Posterior vena cava (tissue), 2 donors: ENCODE data around the gene NR4A2. TPM values are rescaled to one million over a fixed set of nuclear protein-coding genes. Genes with fewer than 3 reads are reported as not detected.
"Not testable (repeated sequence)": the region's sequence is repeated elsewhere in the genome, so short reads cannot be mapped to it uniquely, and the experiment has no call there.

ENCODE experiments used
- DNase-seq: peaks from one replicate; pipeline ENCODE4 v3.0.0-alpha.2; 2020; ENCODE audit warnings: low spot score
- intact Hi-C, 2 donors: fragments of 100-400 bp; cut with DNase I; formaldehyde crosslinking; loops; one replicate each; pipeline versions ENCODE4 v1.14.1 to v1.14.2; 2022 to 2023
- total RNA-seq, 2 donors: library from RNA; stranded (reverse); fragmentation: NEBNext Ultra II Directional; extraction: Animal tissue kit (Norgen Biotek cat#: 25700); gene quantifications; one replicate each; pipeline ENCODE4 v1.2.1, GENCODE V29; 2021
- donor health status: DM: yes; HTN: yes; CAD: no.
- donor health status: DM: yes; HTN: yes; CAD: no.

The NR4A2 gene
- total RNA-seq, 2 donors from 2014 or later = 7.8 to 15.5 TPM

DNA sequence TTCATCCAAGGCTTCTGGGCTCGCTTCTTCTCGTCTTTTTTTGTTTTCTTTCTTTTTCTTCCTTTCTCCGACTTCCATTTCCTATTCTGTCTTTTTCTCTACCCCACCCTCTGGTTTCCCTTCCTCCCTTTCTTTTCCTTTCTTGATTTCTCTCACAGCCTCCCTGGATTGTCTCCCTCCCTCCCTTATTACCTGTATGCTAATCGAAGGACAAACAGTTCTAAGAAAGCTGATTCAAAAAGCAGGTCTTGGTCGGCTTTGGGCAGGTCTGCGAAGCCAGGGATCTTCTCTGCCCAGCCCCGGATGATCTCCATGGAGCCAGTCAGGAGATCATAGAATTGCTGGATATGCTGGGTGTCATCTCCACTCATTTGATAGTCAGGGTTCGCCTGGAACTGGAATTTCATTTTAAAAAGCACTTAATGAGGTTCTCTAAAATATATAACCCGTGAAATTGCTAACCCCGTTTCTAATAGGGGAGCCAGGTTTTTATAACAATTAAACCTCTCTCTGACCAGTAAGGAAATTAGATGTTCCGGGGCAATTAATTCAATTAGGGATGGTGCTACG, 5.9 kb downstream of the NR4A2 start:
- intact Hi-C loops = no loop called here
- no peak for DNase-seq

GRCh38 chr2:156325688-156326525, 6.6 kb downstream of the NR4A2 start:
- intact Hi-C loops = no loop called here
- no peak for DNase-seq

GRCh38 chr2:156323754-156324153, 8.8 kb downstream of the NR4A2 start:
- intact Hi-C loops = no loop called here
- no peak for DNase-seq

GRCh38 chr2:156322686-156323231, 9.8 kb downstream of the NR4A2 start:
- intact Hi-C loops = no loop called here
- DNase-seq = no peak

GRCh38 chr2:156322051-156322685, 10.4 kb downstream of the NR4A2 start:
- DNase-seq = no peak
- intact Hi-C loops = no loop called here

DNA sequence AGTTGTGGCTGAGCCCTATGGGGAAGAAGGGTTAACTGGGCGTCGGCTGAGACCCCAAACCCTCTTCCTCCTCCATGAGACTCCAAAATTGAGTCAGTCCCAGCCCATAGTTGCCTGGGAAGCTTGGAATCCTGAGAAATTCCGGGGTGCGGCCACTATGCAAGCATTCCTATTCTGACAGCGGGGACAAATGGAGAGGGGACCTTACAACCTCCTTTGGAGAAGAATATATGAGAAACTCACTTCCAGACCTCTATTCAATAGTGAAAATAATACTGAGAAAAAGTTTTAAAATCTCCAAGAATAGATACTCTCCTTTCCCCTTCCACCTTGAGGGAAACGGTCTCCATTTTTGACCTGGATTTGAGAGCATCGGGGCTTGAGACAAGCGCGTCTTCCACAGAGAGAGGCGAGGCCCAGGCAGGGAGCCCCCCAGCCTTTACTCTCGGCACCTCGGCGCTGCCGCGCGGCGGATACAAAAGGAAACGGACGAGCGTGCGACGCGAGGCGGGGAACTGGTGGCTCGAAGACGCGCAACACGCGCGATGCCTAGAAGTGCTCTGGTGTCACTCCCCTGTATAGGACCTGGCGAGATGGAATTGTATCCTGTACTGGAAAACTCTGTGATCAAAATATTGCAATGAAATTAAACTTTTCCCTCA, 11.1 kb downstream of the NR4A2 start:
- no peak for DNase-seq
- intact Hi-C loops = no loop called here

- intact Hi-C loops = no loop called here
- no peak for DNase-seq
Measured at GRCh38 chr2:156320486-156321098, 11.9 kb downstream of the NR4A2 start.

DNA sequence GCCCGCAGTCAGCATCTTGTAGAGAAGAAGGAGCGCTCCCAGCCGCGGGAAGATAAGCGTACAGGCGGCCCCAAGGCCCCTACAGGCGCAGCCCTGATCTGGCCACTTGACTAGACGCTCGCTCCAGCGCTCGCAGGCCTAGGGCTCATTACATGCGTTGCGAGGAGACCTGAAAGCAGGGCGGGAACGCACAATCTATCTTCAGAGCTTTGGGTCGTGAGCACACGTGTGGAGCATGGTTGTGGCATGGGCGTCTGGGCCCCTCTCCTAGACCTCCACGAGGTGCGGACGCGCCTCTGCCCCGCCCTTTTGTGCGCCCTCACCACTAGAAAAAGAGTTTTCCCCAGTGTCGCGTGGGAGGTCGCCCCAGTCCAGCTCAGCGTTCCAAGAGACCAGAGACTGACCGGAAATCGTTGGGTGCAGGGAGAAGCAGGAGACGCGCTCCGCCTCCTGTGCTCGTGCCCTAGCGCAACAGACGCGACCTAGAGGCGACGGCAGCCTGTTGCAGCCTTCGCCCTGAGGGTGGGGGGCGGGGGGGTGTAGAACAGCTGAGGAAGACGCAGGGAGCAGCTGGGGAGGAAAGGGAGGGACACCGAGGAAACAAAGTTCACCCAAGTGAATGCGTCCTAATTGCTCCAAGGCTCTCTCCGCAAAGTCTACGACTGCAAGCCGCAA, 12.6 kb downstream of the NR4A2 start:
- intact Hi-C loops = no loop called here
- peak; percentile 86 for DNase-seq

- intact Hi-C loops = no loop called here
- DNase-seq = no peak
Measured at GRCh38 chr2:156317631-156318030, 14.9 kb downstream of the NR4A2 start.

DNA sequence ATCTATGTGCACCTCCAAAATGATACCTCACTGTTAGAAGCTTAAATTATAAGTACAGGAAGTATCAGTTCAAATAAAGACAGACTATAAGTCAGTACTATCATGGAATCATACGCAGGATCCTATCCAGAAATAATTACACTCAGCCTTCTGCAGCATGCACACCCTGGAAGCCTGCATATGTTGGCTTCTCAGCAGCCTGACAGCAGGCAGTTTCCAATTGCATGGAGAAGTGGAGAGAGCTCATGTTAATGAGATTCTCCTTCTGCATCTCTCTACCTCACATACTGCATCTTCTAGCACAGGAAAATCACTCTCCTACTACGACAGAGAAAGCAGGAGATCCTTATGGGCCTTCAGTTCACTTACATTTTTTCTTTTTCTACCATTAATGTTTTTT, 20.5 kb downstream of the NR4A2 start:
- DNase-seq = no peak
- intact Hi-C loops = no loop called here

DNA sequence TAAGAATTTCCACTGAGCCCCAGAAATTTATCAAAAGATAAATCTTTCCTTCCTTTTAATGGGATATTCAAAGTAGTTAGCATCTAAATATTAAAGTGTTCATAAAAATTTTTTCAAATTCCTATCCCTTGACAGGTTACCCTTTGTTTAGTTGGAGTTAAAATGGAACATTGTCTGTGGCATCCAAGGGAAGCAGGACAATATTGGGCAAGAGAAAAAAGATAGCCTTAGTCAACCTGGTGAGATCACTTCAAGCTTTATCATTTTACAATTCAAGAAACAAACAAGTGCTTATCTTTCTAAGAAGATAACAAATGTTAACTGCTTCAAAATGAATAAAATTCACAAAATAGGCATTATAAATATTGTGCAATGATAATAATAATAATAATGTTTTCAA, 21.7 kb downstream of the NR4A2 start:
- intact Hi-C loops = no loop called here
- no peak for DNase-seq

DNA sequence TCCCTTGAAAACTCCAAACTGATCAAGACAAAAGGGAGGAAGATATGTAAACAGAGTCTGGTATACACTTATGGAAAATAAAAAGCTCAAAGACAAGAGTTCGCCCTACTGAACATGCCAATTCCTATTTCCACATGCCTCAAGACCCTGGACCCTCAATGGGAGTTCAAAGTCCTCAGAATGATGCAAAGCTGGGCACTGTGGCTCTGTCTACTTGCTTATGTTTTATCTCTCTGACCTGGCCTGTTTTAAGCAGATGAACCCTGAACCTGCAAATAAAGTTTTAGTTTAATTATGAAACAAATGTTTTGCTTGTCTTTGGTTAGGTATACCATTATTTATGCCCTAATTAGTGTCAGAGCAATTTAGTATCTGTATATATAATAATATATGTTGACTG, 22.6 kb downstream of the NR4A2 start:
- no peak for DNase-seq
- intact Hi-C loops = loop anchor here in 1 of 2 donors (10.0 kb wide), 1 partner anchor 945 kb away; the partner anchor contains the start of gene GALNT5

DNA sequence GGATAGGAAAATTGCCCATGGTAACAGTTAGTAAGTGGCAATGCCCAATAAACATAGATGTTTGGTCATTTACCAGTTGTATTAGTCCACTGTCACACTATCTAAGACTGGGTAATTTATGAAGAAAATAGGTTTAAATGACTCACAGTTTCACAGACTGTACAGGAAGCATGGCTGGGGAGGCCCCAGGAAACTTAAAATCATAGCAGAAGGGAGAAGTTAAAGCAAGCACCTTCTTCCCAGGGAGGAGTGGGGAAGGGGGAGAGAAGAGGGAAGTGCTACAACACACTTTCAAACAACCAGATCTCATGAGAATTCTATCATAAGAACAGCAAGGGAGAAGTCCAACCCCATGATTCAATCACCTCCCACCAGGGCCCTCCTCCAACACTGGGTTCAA, 23.4 kb downstream of the NR4A2 start:
- intact Hi-C loops = loop anchor here in 1 of 2 donors (10.0 kb wide), 1 partner anchor 946 kb away; the partner anchor contains the start of gene GALNT5
- DNase-seq = no peak

DNA sequence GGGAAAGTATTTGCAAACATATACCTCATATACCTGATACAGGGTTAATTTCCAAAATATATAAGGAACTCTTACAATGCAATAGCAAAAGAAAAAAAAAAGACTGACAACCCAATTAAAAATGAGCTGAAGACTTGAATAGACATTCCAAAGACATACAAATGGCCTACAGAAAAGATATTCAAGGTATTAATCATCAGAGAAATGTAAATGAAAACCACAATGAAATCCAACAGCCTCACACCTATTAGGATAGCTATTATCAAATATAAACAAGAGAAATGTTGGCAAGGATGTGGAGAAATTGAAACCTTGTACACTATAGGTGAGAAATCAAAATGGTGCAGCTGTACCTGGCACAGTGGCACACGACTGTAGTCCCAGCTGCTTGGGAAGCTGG, 25.7 kb downstream of the NR4A2 start:
- intact Hi-C loops = loop anchor here in 1 of 2 donors (10.0 kb wide), 1 partner anchor 948 kb away; the partner anchor contains the start of gene GALNT5

DNA sequence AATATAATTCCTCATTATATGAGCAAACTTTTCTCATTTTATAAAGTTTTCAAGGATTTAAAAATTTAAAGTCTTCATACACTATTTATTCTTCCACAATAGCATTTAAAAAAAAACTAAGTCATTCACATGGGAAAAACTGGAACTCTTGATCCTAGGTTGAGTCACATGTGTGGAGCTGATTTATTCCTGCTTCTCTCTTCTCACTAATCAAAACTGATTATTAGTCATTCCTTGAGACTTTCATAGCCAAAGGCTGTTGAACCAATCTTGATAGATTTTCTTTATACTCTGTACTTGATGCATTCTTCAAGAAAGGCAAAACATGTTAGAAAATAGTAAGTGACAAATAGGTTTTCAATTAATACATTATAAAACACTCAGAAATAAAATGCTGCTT, 27.4 kb downstream of the NR4A2 start:
- DNase-seq = no peak
- intact Hi-C loops = loop anchor here in 1 of 2 donors (10.0 kb wide), 1 partner anchor 950 kb away; the partner anchor contains the start of gene GALNT5

More for the DNA sequence above, 25.7 kb downstream of the NR4A2 start:
- no peak for DNase-seq

DNA sequence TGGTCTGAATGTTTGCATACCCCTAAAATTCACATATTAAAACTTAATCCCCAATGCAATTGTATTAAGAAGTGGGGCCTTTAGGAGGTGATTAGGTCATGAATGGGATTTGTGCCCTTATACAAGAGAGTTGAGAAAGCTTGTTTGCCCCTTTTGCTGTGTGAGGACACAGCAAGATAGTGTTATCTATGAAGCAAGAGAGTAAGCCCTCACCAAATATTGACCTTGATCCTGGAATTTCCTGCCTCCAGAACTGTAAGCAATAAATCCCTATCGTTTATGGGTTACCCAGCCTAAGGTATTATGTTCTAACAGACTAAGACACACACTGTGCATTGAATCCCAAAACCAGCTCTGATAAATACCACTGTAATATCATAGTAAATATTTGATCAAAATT, 32.2 kb downstream of the NR4A2 start:
- intact Hi-C loops = loop anchor here in 1 of 2 donors (10.0 kb wide), 1 partner anchor 954 kb away; the partner anchor contains the start of gene GALNT5
- no peak for DNase-seq

GRCh38 chr2:156294945-156295580, 37.5 kb downstream of the NR4A2 start:
- no peak for DNase-seq
- intact Hi-C loops = no loop called here

- DNase-seq, intact Hi-C loops: not testable (repeated sequence)
Measured at GRCh38 chr2:156293382-156293781, 39.1 kb downstream of the NR4A2 start.
